HepG2 (cell line): Measurements from ENCODE around the gene TSPAN17. TPM values are rescaled to one million over a fixed set of nuclear protein-coding genes. Genes with fewer than 3 reads are reported as not detected.

Experiments used
- GATAD1 ChIP-seq: IDR thresholded peaks from 2 replicates; pipeline ENCODE4 v1.6.1; 2016; ENCODE audit warnings: missing genetic modification reagents, missing compliant biosample characterization
- KDM1A ChIP-seq: IDR thresholded peaks from 2 replicates; pipeline ENCODE4 v1.6.1; 2016; ENCODE audit warnings: missing compliant biosample characterization
- KLF12 ChIP-seq: sonication (generic); formaldehyde crosslinking; IDR thresholded peaks from 2 replicates; pipeline ENCODE4 v1.4.0; 2020; ENCODE audit warnings: missing genetic modification reagents, borderline replicate concordance
- KLF6 ChIP-seq: IDR thresholded peaks from 2 replicates; pipeline ENCODE4 v1.8.0; 2016; ENCODE audit warnings: missing biosample characterization, missing genetic modification reagents
- KMT2A ChIP-seq: sonication (generic); formaldehyde crosslinking; IDR thresholded peaks from 2 replicates; pipeline ENCODE4 v1.4.0; 2020; ENCODE audit warnings: missing genetic modification reagents
- POLR2AphosphoS2 ChIP-seq: IDR thresholded peaks from 2 replicates; pipeline ENCODE4 v1.6.1; 2011; ENCODE audit warnings: low read depth, low read length, improper control_type of control experiment
- SNAPC2 ChIP-seq: sonication (generic); formaldehyde crosslinking; IDR thresholded peaks from 2 replicates; pipeline ENCODE4 v1.8.1; 2022; ENCODE audit warnings: mild to moderate bottlenecking, missing genetic modification reagents
- TGIF2 ChIP-seq: IDR thresholded peaks from 2 replicates; pipeline ENCODE4 v1.6.1; 2016; ENCODE audit warnings: control low read depth, missing compliant biosample characterization
- THYN1 ChIP-seq: sonication (generic); formaldehyde crosslinking; IDR thresholded peaks from 2 replicates; pipeline ENCODE4 v1.8.1; 2023; ENCODE audit warnings: low read depth, mild to moderate bottlenecking, moderate library complexity, missing genetic modification reagents, borderline replicate concordance
- TOE1 ChIP-seq: sonication (generic); formaldehyde crosslinking; IDR thresholded peaks from 2 replicates; pipeline ENCODE4 v1.4.0; 2020; ENCODE audit warnings: mild to moderate bottlenecking, missing genetic modification reagents
- ZBTB8A ChIP-seq: sonication (generic); formaldehyde crosslinking; IDR thresholded peaks from 2 replicates; pipeline ENCODE4 v1.4.0; 2020; ENCODE audit warnings: mild to moderate bottlenecking, low read depth, missing genetic modification reagents, borderline replicate concordance
- ZNF564 ChIP-seq: sonication (generic); formaldehyde crosslinking; IDR thresholded peaks from 2 replicates; pipeline ENCODE4 v1.8.1; 2023; ENCODE audit warnings: mild to moderate bottlenecking, missing genetic modification reagents
- ZNF629 ChIP-seq: sonication (generic); formaldehyde crosslinking; conservative IDR thresholded peaks from 2 replicates; pipeline ENCODE4 v1.5.0; 2020; ENCODE audit warnings: missing genetic modification reagents
- ZNF777 ChIP-seq: sonication (generic); formaldehyde crosslinking; IDR thresholded peaks from 2 replicates; pipeline ENCODE4 v1.4.0; 2020; ENCODE audit warnings: missing genetic modification reagents
- polyA plus RNA-seq, 8 experiments: library from polyadenylated mRNA; depleted of rRNA in 3 of 8; stranded (reverse) in 7 of 8; unstranded in 1 of 8; fragments of >200 nt; fragmentation: Illumina TruSeq in 4 of 8; extraction: Trizol in 4 of 8; gene quantifications; 2 replicates each; pipeline versions ENCODE4 v1.2.1 to v1.2.3, GENCODE V29; 2011 to 2016; ENCODE audit warnings: low read depth in 4 of 8, missing spikeins in 1 of 8, mixed read lengths in 1 of 8; ENCODE audit not compliant: insufficient read depth in 1 of 8
- total RNA-seq, 5 experiments: library from RNA; depleted of rRNA; stranded (reverse); fragments of >200 nt; fragmentation: Illumina TruSeq; extraction: Trizol; gene quantifications; 2 replicates each; pipeline ENCODE4 v1.2.3, GENCODE V29; 2016; ENCODE audit warnings: low read depth in 1 of 5
- TF ChIP-seq, protein P1 (sequence below): sonication (generic); formaldehyde crosslinking; IDR thresholded peaks from 2 replicates; pipeline ENCODE4 v1.9.0; 2021; ENCODE audit warnings: missing genetic modification reagents, mild to moderate bottlenecking, borderline replicate concordance
- TF ChIP-seq, protein P2 (sequence below): sonication (generic); formaldehyde crosslinking; IDR thresholded peaks from 2 replicates; pipeline ENCODE4 v1.9.0; 2021; ENCODE audit warnings: missing genetic modification reagents, mild to moderate bottlenecking, borderline replicate concordance
- TF ChIP-seq, protein P3 (sequence below): sonication (generic); formaldehyde crosslinking; IDR thresholded peaks from 2 replicates; pipeline ENCODE4 v1.8.0; 2022; ENCODE audit warnings: low read depth, missing genetic modification reagents
- TF ChIP-seq, protein P4 (sequence below): sonication (generic); formaldehyde crosslinking; IDR thresholded peaks from 2 replicates; pipeline ENCODE4 v1.4.0; 2020; ENCODE audit warnings: missing genetic modification reagents
- TF ChIP-seq, protein P5 (sequence below): sonication (generic); formaldehyde crosslinking; IDR thresholded peaks from 2 replicates; pipeline ENCODE4 v1.4.0; 2020; ENCODE audit warnings: missing genetic modification reagents, borderline replicate concordance
- TF ChIP-seq, protein P6 (sequence below): sonication (generic); formaldehyde crosslinking; IDR thresholded peaks from 2 replicates; pipeline ENCODE4 v1.4.0; 2020; ENCODE audit warnings: mild to moderate bottlenecking, missing genetic modification reagents

The TSPAN17 gene
- total and polyA plus RNA-seq, 2 of the 13 experiments (the other 11 are each of a cell fraction or from before 2014, with no cell fraction given) = 11.5 to 15.0 TPM

DNA sequence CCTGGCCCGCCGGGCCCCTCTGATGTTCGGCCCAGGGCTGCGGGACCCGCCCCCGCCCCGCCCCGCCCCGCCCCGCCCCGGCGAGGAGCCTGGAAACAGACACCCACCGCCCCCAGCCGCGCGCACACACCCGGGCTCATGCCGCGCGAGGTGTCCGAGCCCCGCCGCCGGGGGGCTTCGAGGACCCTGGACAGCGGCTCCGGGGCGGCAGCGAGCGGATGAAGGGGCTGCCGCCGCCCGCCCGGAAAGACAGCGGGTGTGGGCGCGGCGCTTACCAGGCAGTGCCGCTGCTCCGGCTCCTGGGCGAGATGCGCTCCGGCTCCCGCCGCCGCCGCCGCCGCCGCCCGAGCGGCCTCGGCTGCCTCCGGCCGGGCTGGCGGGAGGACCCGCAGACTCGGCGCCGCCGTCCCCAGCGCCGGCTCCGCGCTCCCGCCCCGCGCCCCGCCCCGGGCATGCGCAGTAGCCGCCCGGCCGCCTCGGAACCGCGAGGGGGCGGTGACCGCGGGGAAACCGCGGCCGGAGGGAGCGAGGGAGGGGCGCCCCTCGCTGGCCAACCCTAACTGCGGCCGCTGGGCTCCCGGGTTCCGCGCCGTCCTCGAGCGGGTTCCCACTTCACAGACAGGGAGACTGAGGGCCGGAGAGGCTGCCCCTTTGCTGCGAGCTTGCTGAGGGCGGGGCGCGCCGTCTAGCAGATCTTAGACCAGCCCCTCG lies 37.4 kb upstream of the TSPAN17 start, which contains the start of gene GPRIN1 (continued):
- TF ChIP-seq SNAPC2 (CRISPR knock-in tag) (no peak), THYN1 (CRISPR knock-in tag) (no peak), GATAD1 (CRISPR knock-in tag) (no peak), ZNF629 (peak; percentile 95), TGIF2 (CRISPR knock-in tag) (0 out of 2 replicates have a peak, but pooled peaks have one; percentile 38), KDM1A (CRISPR knock-in tag) (peak; percentile 28; the same call in 1 of the 2 replicates), TOE1 (CRISPR knock-in tag) (no peak), ZBTB8A (CRISPR knock-in tag) (no peak), KLF12 (CRISPR knock-in tag) (0 out of 2 replicates have a peak, but pooled peaks have one; percentile 16), KLF6 (CRISPR knock-in tag) (0 out of 2 replicates have a peak, but pooled peaks have one; percentile 54), KMT2A (CRISPR knock-in tag) (no peak), ZNF777 (CRISPR knock-in tag) (peak; percentile 95), ZNF564 (CRISPR knock-in tag) (no peak), POLR2AphosphoS2 (no peak)
- TF ChIP-seq, protein P1, sequence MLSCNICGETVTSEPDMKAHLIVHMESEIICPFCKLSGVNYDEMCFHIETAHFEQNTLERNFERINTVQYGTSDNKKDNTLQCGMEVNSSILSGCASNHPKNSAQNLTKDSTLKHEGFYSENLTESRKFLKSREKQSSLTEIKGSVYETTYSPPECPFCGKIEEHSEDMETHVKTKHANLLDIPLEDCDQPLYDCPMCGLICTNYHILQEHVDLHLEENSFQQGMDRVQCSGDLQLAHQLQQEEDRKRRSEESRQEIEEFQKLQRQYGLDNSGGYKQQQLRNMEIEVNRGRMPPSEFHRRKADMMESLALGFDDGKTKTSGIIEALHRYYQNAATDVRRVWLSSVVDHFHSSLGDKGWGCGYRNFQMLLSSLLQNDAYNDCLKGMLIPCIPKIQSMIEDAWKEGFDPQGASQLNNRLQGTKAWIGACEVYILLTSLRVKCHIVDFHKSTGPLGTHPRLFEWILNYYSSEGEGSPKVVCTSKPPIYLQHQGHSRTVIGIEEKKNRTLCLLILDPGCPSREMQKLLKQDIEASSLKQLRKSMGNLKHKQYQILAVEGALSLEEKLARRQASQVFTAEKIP (CRISPR knock-in tag) = no peak
- TF ChIP-seq, protein P2, sequence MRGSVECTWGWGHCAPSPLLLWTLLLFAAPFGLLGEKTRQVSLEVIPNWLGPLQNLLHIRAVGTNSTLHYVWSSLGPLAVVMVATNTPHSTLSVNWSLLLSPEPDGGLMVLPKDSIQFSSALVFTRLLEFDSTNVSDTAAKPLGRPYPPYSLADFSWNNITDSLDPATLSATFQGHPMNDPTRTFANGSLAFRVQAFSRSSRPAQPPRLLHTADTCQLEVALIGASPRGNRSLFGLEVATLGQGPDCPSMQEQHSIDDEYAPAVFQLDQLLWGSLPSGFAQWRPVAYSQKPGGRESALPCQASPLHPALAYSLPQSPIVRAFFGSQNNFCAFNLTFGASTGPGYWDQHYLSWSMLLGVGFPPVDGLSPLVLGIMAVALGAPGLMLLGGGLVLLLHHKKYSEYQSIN (CRISPR knock-in tag) = no peak
- TF ChIP-seq, protein P3, sequence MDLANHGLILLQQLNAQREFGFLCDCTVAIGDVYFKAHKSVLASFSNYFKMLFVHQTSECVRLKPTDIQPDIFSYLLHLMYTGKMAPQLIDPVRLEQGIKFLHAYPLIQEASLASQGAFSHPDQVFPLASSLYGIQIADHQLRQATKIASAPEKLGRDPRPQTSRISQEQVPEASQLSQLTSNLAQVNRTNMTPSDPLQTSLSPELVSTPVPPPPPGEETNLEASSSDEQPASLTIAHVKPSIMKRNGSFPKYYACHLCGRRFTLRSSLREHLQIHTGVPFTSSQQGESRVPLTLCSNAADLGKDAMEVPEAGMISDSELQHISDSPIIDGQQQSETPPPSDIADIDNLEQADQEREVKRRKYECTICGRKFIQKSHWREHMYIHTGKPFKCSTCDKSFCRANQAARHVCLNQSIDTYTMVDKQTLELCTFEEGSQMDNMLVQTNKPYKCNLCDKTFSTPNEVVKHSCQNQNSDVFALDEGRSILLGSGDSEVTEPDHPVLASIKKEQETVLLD (CRISPR knock-in tag) = 0 out of 2 replicates have a peak, but pooled peaks have one; percentile 40
- TF ChIP-seq, protein P4, sequence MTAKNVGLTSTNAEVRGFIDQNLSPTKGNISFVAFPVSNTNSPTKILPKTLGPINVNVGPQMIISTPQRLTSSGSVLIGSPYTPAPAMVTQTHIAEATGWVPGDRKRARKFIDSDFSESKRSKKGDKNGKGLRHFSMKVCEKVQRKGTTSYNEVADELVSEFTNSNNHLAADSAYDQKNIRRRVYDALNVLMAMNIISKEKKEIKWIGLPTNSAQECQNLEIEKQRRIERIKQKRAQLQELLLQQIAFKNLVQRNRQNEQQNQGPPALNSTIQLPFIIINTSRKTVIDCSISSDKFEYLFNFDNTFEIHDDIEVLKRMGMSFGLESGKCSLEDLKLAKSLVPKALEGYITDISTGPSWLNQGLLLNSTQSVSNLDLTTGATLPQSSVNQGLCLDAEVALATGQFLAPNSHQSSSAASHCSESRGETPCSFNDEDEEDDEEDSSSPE (CRISPR knock-in tag) = 0 out of 2 replicates have a peak, but pooled peaks have one; percentile 1
- TF ChIP-seq, protein P5, sequence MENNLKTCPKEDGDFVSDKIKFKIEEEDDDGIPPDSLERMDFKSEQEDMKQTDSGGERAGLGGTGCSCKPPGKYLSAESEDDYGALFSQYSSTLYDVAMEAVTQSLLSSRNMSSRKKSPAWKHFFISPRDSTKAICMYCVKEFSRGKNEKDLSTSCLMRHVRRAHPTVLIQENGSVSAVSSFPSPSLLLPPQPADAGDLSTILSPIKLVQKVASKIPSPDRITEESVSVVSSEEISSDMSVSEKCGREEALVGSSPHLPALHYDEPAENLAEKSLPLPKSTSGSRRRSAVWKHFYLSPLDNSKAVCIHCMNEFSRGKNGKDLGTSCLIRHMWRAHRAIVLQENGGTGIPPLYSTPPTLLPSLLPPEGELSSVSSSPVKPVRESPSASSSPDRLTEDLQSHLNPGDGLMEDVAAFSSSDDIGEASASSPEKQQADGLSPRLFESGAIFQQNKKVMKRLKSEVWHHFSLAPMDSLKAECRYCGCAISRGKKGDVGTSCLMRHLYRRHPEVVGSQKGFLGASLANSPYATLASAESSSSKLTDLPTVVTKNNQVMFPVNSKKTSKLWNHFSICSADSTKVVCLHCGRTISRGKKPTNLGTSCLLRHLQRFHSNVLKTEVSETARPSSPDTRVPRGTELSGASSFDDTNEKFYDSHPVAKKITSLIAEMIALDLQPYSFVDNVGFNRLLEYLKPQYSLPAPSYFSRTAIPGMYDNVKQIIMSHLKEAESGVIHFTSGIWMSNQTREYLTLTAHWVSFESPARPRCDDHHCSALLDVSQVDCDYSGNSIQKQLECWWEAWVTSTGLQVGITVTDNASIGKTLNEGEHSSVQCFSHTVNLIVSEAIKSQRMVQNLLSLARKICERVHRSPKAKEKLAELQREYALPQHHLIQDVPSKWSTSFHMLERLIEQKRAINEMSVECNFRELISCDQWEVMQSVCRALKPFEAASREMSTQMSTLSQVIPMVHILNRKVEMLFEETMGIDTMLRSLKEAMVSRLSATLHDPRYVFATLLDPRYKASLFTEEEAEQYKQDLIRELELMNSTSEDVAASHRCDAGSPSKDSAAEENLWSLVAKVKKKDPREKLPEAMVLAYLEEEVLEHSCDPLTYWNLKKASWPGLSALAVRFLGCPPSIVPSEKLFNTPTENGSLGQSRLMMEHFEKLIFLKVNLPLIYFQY (CRISPR knock-in tag) = no peak
- TF ChIP-seq, protein P6, sequence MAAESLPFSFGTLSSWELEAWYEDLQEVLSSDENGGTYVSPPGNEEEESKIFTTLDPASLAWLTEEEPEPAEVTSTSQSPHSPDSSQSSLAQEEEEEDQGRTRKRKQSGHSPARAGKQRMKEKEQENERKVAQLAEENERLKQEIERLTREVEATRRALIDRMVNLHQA (CRISPR knock-in tag) = no peak
